Pancreas (tissue), 10 donors: ENCODE results near the gene NME5. TPM values are rescaled to one million over a fixed set of nuclear protein-coding genes. Genes with fewer than 3 reads are reported as not detected.
"Not testable (repeated sequence)": the region's sequence is repeated elsewhere in the genome, so short reads cannot be mapped to it uniquely, and the experiment has no call there.

Experiments used
- ATAC-seq, 4 donors: fragments of 200-7000 bp; cut with Tn5 transposase; one replicate each; pipeline versions ENCODE4 v1.8.0 to v1.9.1; 2020; ENCODE audit warnings: mild to moderate bottlenecking in 4 of 4, moderate library complexity in 4 of 4
- DNase-seq, 6 donors: peaks; one replicate each; pipeline ENCODE4 v3.0.0-alpha.2; 2020
- FAIRE-seq: peaks from 2 replicates; lab custom pipeline; 2012; peaks lifted over from hg19 to GRCh38; lab: Jason Lieb, UNC
- H3K27ac ChIP-seq, 4 donors: fragments of 200-600 bp; sonication (generic); 1 replicate in 3 of 4; 2 replicates in 1 of 4; pipeline versions ENCODE4 v1.5.0 to v1.8.0; 2020
- H3K27me3 ChIP-seq, 4 donors: fragments of 200-600 bp; one replicate each; pipeline ENCODE4 v1.8.0; 2021
- H3K36me3 ChIP-seq, 3 donors: fragments of 200-600 bp; sonication (generic) in 1 of 3; one replicate each; pipeline versions ENCODE4 v1.5.0 to v1.8.0; 2020 to 2021
- H3K4me1 ChIP-seq, 3 donors: fragments of 200-600 bp; one replicate each; pipeline ENCODE4 v1.8.0; 2021
- H3K4me3 ChIP-seq, 4 donors: fragments of 200-600 bp; sonication (generic) in 2 of 4; one replicate each; pipeline versions ENCODE4 v1.5.0 to v1.8.0; 2020 to 2021
- H3K9me3 ChIP-seq, 4 donors: fragments of 200-600 bp; one replicate each; pipeline ENCODE4 v1.8.0; 2021
- CTCF ChIP-seq, 4 donors: fragments of 200-600 bp; sonication (generic) in 3 of 4; IDR thresholded peaks; one replicate each; pipeline versions ENCODE4 v1.5.0 to v1.8.0; 2021; ENCODE audit warnings: antibody characterized with exemption in 4 of 4
- WGBS, 2 donors: extraction: QIAGEN DNeasy Blood & Tissue Kit; methylation state at CpG; one replicate each; pipeline ENCODE4 v1.1.7; 2013; 5-methylcytosine and 5-hydroxymethylcytosine counted together
- intact Hi-C, 3 donors: fragments of 100-400 bp; cut with DNase I; formaldehyde crosslinking; loops; one replicate each; pipeline versions ENCODE4 v1.11.1 to v1.14.2; 2022
- polyA plus RNA-seq, 2 donors: library from polyadenylated mRNA; stranded (reverse); fragments of 200-250 nt; gene quantifications; one replicate each; pipeline ENCODE4 v1.2.3, GENCODE V29; 2013
- total RNA-seq, 6 donors: library from RNA; stranded (reverse); fragmentation: NEBNext Ultra II Directional in 4 of 6; extraction: Animal tissue kit (Norgen Biotek cat#: 25700) in 4 of 6; gene quantifications; one replicate each; pipeline versions ENCODE4 v1.2.1 to v1.2.4, GENCODE V29; 2021 to 2023
- donor health status: healthy with polysubstance abuse.
- donor health status: DM: no; HTN: no; CAD: no; lungs with moderate emphysema.
- donor health status: DM: no; HTN: no; CAD: no.
- donor health status: control.
- donor health status: control.
- donor health status: Bipolar disorder and iron deficiency.
- donor health status: DM: yes; HTN: yes; CAD: no.
- donor health status: DM: no; HTN: no; CAD: no.
- donor health status: DM: no; HTN: no; CAD: no.
- donor health status: DM: yes; HTN: yes; CAD: no.

Gene NME5
- total and polyA plus RNA-seq, 8 donors = 1.8 to 9.2 (median 3.0) TPM

GRCh38 chr5:138159666-138160065 is 20.4 kb upstream of the NME5 start:
- no peaks in the 10 kb centered on the region for H3K9me3 ChIP-seq
- ATAC-seq (no peak), FAIRE-seq (no peak), DNase-seq (no peak)
- H3K27me3 ChIP-seq = no peaks in the 10 kb centered on the region
- H3K27ac ChIP-seq = no peak overlapping the region
- TF ChIP-seq CTCF (IDR thresholded peaks at IDR 0.05) = no peak
- WGBS, 2 donors = 86 to 91% methylated on average over 5 of the region's 5 CpGs
- peaks cover 0 to 78% (median 54%) of the 10 kb centered on the region in 3 donors for H3K36me3 ChIP-seq
- intact Hi-C loops = no loop called here
- H3K4me1 ChIP-seq = no peaks in the 10 kb centered on the region
- H3K4me3 ChIP-seq = no peak overlapping the region

- intact Hi-C loops = no loop called here
- Histone ChIP-seq H3K27ac (no peak overlapping the region), H3K9me3 (no peaks in the 10 kb centered on the region), H3K4me1 (no peaks in the 10 kb centered on the region), H3K36me3 (peaks cover 0 to 57% (median 36%) of the 10 kb centered on the region in 3 donors), H3K4me3 (no peak overlapping the region), H3K27me3 (no peaks in the 10 kb centered on the region)
- 79 to 84% methylated on average over 1 of the region's 1 CpG for WGBS, 2 donors
- TF ChIP-seq CTCF (IDR thresholded peaks at IDR 0.05) = no peak
- FAIRE-seq = no peak
- no peak for DNase-seq
- no peak for ATAC-seq
These were observed 18.4 kb upstream of the NME5 start for GRCh38 chr5:138157626-138158025.

GRCh38 chr5:138155977-138156376 is 16.7 kb upstream of the NME5 start:
- H3K9me3 ChIP-seq, H3K4me3 ChIP-seq, FAIRE-seq, H3K27me3 ChIP-seq, H3K27ac ChIP-seq, ATAC-seq, intact Hi-C loops, DNase-seq, H3K4me1 ChIP-seq: not testable (repeated sequence)
- H3K36me3 ChIP-seq = peaks cover 0 to 41% (median 22%) of the 10 kb centered on the region in 3 donors
- WGBS, 2 donors = 96 to 97% methylated on average over 9 of the region's 9 CpGs

GRCh38 chr5:138149530-138149929 is 10.3 kb upstream of the NME5 start:
- ATAC-seq = no peak
- no peak overlapping the region for H3K27ac ChIP-seq
- H3K4me3 ChIP-seq = no peak overlapping the region
- intact Hi-C loops = no loop called here
- no peaks in the 10 kb centered on the region for H3K36me3 ChIP-seq
- H3K4me1 ChIP-seq = no peaks in the 10 kb centered on the region
- no peak for FAIRE-seq
- no peak for DNase-seq
- H3K27me3 ChIP-seq = no peaks in the 10 kb centered on the region
- no peak for TF ChIP-seq CTCF (IDR thresholded peaks at IDR 0.05)
- H3K9me3 ChIP-seq = no peaks in the 10 kb centered on the region
- WGBS, 2 donors = 37 to 41% methylated on average over 3 of the region's 3 CpGs

GRCh38 chr5:138148811-138149210 is 9.6 kb upstream of the NME5 start:
- ATAC-seq (peak in 2 of 4 donors; percentile 36 to 49), FAIRE-seq (no peak), DNase-seq (no peak)
- Histone ChIP-seq H3K4me3 (no peak overlapping the region), H3K27me3 (no peaks in the 10 kb centered on the region), H3K36me3 (no peaks in the 10 kb centered on the region), H3K27ac (no peak overlapping the region), H3K9me3 (no peaks in the 10 kb centered on the region), H3K4me1 (no peaks in the 10 kb centered on the region)
- TF ChIP-seq CTCF (IDR thresholded peaks at IDR 0.05) = no peak
- 80 to 84% methylated on average over 1 of the region's 1 CpG for WGBS, 2 donors
- intact Hi-C loops = no loop called here

- H3K36me3 ChIP-seq, ATAC-seq, H3K4me3 ChIP-seq, intact Hi-C loops, DNase-seq, H3K9me3 ChIP-seq, H3K4me1 ChIP-seq, FAIRE-seq, H3K27ac ChIP-seq, H3K27me3 ChIP-seq: not testable (repeated sequence)
- WGBS, 2 donors = 74 to 78% methylated on average over 6 of the region's 6 CpGs
These were observed 4.3 kb upstream of the NME5 start for GRCh38 chr5:138143578-138143977.
